Neural crest cell (in vitro differentiated cells): ENCODE measurements around the gene SIRT3. TPM values are rescaled to one million over a fixed set of nuclear protein-coding genes. Genes with fewer than 3 reads are reported as not detected.
A peak's percentile ranks its signal among the peaks of the same experiment; 100 is the strongest.
"Not testable (repeated sequence)": the region's sequence is repeated elsewhere in the genome, so short reads cannot be mapped to it uniquely, and the experiment has no call there.

Source experiments
- DNase-seq: peaks from one replicate; pipeline ENCODE4 v3.0.0; 2021; ENCODE audit warnings: low read depth, mixed read lengths, low spot score
- H3K27ac Mint-ChIP-seq: one replicate; pipeline ENCODE4 v1.8.0; 2021; ENCODE audit warnings: mild to moderate bottlenecking, mixed read lengths; ENCODE audit not compliant: unreplicated experiment
- H3K27me3 Mint-ChIP-seq: 2 replicates; pipeline ENCODE4 v1.8.0; 2021; ENCODE audit warnings: low read depth, mild to moderate bottlenecking, mixed read lengths
- H3K36me3 Mint-ChIP-seq: 2 replicates; pipeline ENCODE4 v1.8.0; 2021; ENCODE audit warnings: low read depth, mild to moderate bottlenecking, mixed read lengths
- H3K4me1 Mint-ChIP-seq: 2 replicates; pipeline ENCODE4 v1.8.0; 2021; ENCODE audit warnings: mixed read lengths
- H3K4me3 Mint-ChIP-seq: one replicate; pipeline ENCODE4 v1.8.0; 2021; ENCODE audit warnings: mild to moderate bottlenecking, mixed read lengths
- H3K9me3 Mint-ChIP-seq: 2 replicates; pipeline ENCODE4 v1.8.0; 2021; ENCODE audit warnings: mixed read lengths
- CTCF ChIP-seq: fragments of 200-600 bp; sonication (generic); conservative IDR thresholded peaks from 2 replicates; pipeline ENCODE4 v1.5.0; 2021; ENCODE audit warnings: antibody characterized with exemption, mild to moderate bottlenecking
- total RNA-seq: library from RNA; stranded (reverse); gene quantifications from 2 replicates; pipeline ENCODE4 v1.2.1, GENCODE V29; 2021

SIRT3 gene
- total RNA-seq, 1 donor from 2014 or later = 24.0 TPM

GRCh38 chr11:199782-200181, 36.4 kb downstream of the SIRT3 start:
- Mint-ChIP-seq H3K9me3 (no peaks in the 10 kb centered on the region), H3K4me1 (no peaks in the 10 kb centered on the region), H3K27me3 (no peaks in the 10 kb centered on the region), H3K36me3 (no peaks in the 10 kb centered on the region), H3K27ac (no peak overlapping the region), H3K4me3 (no peak overlapping the region)
- DNase-seq = no peak
- TF ChIP-seq CTCF = no peak

- Mint-ChIP-seq H3K4me1 (no peaks in the 10 kb centered on the region), H3K4me3 (no peak overlapping the region), H3K9me3 (no peaks in the 10 kb centered on the region), H3K27me3 (no peaks in the 10 kb centered on the region), H3K27ac (no peak overlapping the region), H3K36me3 (no peaks in the 10 kb centered on the region)
- no peak for DNase-seq
- no peak for TF ChIP-seq CTCF
These were observed 37.0 kb downstream of the SIRT3 start for GRCh38 chr11:199004-199581.

GRCh38 chr11:198236-198806, 37.8 kb downstream of the SIRT3 start:
- no peak for DNase-seq

GRCh38 chr11:197741-198235, 38.4 kb downstream of the SIRT3 start:
- TF ChIP-seq CTCF = no peak
- no peaks in the 10 kb centered on the region for H3K9me3 Mint-ChIP-seq
- H3K27me3 Mint-ChIP-seq = no peaks in the 10 kb centered on the region
- no peaks in the 10 kb centered on the region for H3K36me3 Mint-ChIP-seq
- no peak overlapping the region for H3K4me3 Mint-ChIP-seq
- H3K27ac Mint-ChIP-seq = no peak overlapping the region
- no peak for DNase-seq
- no peaks in the 10 kb centered on the region for H3K4me1 Mint-ChIP-seq

More at GRCh38 chr11:198236-198806, 37.8 kb downstream of the SIRT3 start:
- H3K27ac Mint-ChIP-seq = peak overlapping the region; percentile 54
- no peaks in the 10 kb centered on the region for H3K36me3 Mint-ChIP-seq
- H3K4me1 Mint-ChIP-seq = no peaks in the 10 kb centered on the region
- H3K9me3 Mint-ChIP-seq = no peaks in the 10 kb centered on the region
- TF ChIP-seq CTCF = no peak
- no peak overlapping the region for H3K4me3 Mint-ChIP-seq
- H3K27me3 Mint-ChIP-seq = no peaks in the 10 kb centered on the region

GRCh38 chr11:196786-197731, 39.1 kb downstream of the SIRT3 start:
- Mint-ChIP-seq H3K36me3 (no peaks in the 10 kb centered on the region), H3K27me3 (no peaks in the 10 kb centered on the region), H3K4me3 (no peak overlapping the region), H3K27ac (no peak overlapping the region), H3K9me3 (no peaks in the 10 kb centered on the region), H3K4me1 (no peaks in the 10 kb centered on the region)
- no peak for TF ChIP-seq CTCF
- no peak for DNase-seq

GRCh38 chr11:193481-193880, 42.7 kb downstream of the SIRT3 start:
- H3K9me3 Mint-ChIP-seq, DNase-seq, H3K27me3 Mint-ChIP-seq, H3K36me3 Mint-ChIP-seq, H3K4me1 Mint-ChIP-seq, H3K4me3 Mint-ChIP-seq, H3K27ac Mint-ChIP-seq: not testable (repeated sequence)

- H3K4me3 Mint-ChIP-seq, H3K36me3 Mint-ChIP-seq, DNase-seq, H3K4me1 Mint-ChIP-seq, H3K27me3 Mint-ChIP-seq, H3K27ac Mint-ChIP-seq, H3K9me3 Mint-ChIP-seq: not testable (repeated sequence)
These were observed 43.4 kb downstream of the SIRT3 start, which contains the start of gene SCGB1C1 for GRCh38 chr11:192674-193128. Gene SCGB1C1 (plus strand): TSS chr11:193078. CDS start chr11:193100, 22 bp downstream.
